ENCODE data around the gene PRELID2.

- TF ChIP-seq HDGF (IDR thresholded peaks at IDR 0.05; ENCODE audit: borderline replicate concordance) (no peak), FOXM1 (IDR thresholded peaks at IDR 0.05; ENCODE audit: borderline replicate concordance) (no peak), LEF1 (IDR thresholded peaks at IDR 0.05; ENCODE audit: borderline replicate concordance) (no peak), FOXK2 (IDR thresholded peaks at IDR 0.05) (no peak), TARDBP (IDR thresholded peaks at IDR 0.05) (no peak), ARNT (IDR thresholded peaks at IDR 0.05) (no peak), SP1 (IDR thresholded peaks at IDR 0.05) (peak; percentile 55; the same call in 1 of the 2 replicates), ZNF384 (IDR thresholded peaks at IDR 0.05) (no peak), CTBP1 (IDR thresholded peaks at IDR 0.05; ENCODE audit: borderline replicate concordance) (no peak), SUZ12 (IDR thresholded peaks at IDR 0.05) (no peak)
Measured at GRCh38 chr5:145834917-145835847, at the start of gene PRELID2.

Data from HEK293T (cell line).